NCI-H748 (cell line): ENCODE data around the gene LINC01488.

Source experiments
- DNase-seq: peaks from one replicate; lab custom pipeline; 2025; ENCODE audit not compliant: unreplicated experiment; lab: John Stamatoyannopoulos, UW

The LINC01488 gene

DNA sequence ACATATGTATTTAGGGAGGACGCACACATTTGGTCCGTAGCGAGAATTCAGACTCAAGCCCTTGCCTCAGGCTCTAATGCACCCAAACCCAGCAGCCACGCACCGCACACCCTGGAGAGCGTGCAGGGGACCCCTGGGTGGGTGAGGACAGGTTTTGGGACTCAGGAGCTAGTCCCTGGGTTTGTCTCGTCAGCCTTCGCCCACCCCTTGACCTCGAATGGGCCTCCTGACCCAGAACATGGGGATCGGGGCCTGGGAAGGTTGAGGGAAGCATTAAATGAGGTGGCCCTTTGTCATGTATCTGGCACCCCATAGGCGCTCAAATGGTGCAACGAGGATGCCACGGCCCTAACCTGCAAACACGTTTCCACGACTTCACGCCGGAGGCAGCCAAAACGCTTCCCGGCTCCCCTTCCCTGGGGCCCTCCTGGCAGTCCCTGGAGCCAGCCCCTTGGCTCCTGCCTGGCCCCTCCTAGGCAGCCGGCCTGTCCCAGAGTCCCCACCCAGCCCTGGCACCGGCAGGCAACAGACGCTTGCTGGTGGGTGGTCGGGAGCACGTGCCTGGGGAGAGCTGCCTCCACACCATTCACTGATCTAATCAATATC, 5.5 kb upstream of the LINC01488 start:
- DNase-seq = no peak

- DNase-seq = no peak
Observed at GRCh38 chr11:69476509-69476961, 4.9 kb upstream of the LINC01488 start.

GRCh38 chr11:69477086-69477485, 4.4 kb upstream of the LINC01488 start:
- no peak for DNase-seq

GRCh38 chr11:69479591-69480271, 1.7 kb upstream of the LINC01488 start:
- DNase-seq = no peak

GRCh38 chr11:69480547-69481392, 693 bp upstream of the LINC01488 start:
- DNase-seq = no peak

DNA sequence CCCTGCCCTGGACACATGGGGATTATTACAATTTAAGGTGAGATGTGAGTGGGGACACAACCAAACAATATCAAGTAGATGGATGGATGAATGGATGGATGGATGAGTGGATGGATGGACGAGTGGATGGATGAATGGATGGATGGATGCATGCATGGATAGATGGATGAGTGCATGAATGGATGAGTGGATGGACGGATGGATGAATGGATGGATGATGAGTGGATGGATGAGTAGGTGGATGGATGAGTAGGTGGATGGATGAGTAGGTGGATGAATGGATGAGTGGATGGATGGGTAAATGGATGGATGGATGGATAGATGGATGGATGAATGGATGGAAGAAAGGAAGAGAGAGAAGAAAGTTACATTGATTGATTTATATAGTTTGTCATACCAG, 859 bp downstream of the LINC01488 start:
- DNase-seq = no peak

DNA sequence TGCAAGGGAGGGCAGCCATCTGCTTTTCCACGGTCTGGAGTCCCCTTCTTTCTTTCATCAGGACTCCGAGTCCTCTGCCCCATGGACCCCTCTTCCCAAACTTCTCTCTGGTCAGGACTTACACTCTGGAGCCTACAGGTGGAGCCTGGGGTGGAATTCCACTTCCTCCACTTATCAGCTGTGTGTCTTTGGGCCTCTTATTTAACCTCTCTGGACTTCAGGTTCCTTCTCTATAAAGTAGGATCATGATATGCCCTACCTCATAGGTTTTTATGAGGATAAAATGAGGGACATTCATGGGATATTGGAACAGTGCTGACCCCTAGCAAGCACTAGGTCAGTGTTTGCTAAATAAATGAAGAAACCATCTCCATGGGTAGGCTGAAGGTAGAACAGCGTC, 1.7 kb downstream of the LINC01488 start:
- DNase-seq = no peak

GRCh38 chr11:69483691-69484426, 2.4 kb downstream of the LINC01488 start:
- peak; percentile 30 for DNase-seq

- no peak for DNase-seq
Observed at GRCh38 chr11:69484427-69485259, 3.2 kb downstream of the LINC01488 start.

DNA sequence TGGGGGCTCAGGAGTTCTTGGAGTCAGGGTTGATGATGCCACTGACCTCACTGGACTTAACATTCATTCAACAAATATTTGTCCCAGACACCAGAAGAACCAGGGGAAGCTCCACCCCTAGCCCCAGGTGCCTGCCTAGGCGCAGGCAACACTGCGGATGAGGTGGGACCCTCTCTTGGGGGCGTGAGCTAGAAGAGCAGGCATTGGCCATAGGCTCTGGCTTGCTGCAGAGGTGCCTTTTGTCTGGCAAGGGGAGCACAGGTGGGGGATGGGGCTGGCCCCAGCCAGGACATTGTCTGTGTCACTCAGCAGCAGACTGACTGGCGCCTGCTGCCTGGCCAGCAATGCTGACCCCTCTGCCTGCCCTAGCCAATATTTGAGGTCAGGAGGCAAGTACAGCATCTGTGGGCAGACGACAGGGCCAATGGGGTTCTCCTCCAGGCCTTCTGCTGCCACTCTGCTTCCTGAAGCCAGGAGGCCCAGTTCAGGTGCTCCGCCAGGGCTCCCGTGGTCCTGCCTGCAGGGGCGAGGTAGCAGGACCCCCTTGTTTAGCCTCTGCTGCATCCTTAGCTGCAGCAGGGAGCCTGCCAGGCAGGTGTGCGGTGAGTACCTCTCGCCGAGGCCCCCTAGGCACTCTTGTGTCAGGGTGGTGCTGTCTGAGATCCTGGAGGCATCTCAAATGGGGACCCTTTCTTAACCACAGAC, 4.0 kb downstream of the LINC01488 start:
- DNase-seq = no peak

DNA sequence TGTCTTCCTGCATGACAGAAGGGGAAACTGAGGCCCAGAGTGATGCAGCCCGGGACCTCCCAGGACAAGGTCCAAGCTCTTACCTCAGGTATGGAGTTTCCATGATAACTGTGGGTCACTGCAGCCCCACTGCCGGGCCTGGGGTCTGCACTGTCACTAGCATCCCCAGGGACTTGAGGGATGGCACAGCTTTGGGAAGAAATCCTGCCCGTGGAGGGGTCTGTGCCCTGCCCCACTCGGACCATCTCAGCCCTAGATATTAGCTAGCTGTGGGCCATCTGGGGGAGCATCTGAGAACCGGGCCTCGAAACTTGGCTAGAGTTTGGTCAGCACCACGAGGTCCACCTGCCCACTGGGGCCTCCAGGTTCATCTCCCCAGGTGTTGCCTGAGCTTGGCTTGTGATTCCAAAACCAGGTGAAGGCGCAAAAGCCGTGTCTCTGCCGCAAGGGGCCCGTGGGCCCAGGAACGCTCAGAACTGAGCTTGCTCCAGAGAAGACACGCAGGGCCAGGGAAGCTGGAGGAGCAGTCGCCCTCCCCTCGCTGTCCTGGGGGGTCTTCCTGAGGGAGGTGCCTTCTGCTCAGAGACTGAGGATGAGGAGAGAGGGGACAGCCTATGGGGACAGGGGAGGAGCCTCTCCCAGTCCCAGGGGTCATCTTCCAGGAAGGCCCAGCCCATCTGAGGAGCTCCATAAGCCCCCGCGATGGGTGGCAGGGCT, 4.8 kb downstream of the LINC01488 start:
- DNase-seq = no peak

DNA sequence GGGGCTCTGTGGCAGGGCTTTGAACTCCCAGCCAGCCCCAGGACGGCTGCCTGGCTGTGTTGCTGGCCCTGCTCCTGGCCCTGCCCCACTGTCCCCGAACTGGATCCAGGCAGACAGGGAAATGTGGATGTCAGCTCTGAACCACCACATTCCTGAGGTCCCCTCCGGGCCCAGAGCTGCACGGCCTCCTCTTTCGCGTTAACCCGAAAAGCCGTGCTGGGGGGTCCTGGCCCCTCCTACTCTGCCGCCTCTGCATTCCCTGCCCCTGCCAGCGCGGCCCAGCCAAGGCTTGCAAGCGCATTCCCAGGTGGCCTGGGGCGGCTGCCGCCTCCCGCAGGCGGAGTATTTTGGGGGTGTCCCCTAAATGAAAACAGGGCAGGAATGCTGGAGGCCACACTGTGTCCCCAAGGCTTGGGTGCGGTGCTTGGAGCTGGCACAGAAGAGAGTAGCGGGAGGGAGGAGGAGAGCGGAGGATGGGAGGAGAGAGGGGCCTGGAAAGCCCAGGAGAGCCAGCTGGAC, 5.4 kb downstream of the LINC01488 start:
- no peak for DNase-seq

GRCh38 chr11:69487391-69487790, 5.9 kb downstream of the LINC01488 start:
- no peak for DNase-seq

- DNase-seq = no peak
Observed at GRCh38 chr11:69487849-69488542, 6.5 kb downstream of the LINC01488 start.

DNA sequence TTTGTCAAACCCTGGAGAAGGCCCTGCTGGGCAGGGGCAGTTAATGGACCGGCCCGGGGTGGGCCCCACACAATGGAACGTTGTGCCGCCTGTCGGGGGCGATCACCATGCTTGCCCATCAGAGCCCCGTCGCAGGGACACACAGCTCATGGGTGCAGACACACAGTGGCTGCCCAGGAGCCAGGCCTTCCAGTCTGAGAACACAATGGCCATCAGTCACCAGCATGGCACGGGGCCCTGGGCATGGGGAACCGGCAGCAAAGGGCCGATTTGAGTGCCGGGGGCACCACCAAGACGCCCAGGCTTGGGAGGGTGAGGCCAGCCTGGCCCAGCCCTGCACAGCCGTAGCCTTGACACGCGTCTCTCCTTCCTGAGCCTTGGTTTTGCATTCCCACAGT, 7.1 kb downstream of the LINC01488 start:
- no peak for DNase-seq

- DNase-seq = no peak
Observed at GRCh38 chr11:69489031-69489745, 7.7 kb downstream of the LINC01488 start.

- DNase-seq = no peak
Observed at GRCh38 chr11:69489746-69490365, 8.4 kb downstream of the LINC01488 start.
